ENCODE results near the gene NCL. TPM values are rescaled to one million over a fixed set of nuclear protein-coding genes. Genes with fewer than 3 reads are reported as not detected.
A peak's percentile ranks its signal among the peaks of the same experiment; 100 is the strongest.
"Not testable (repeated sequence)": the region's sequence is repeated elsewhere in the genome, so short reads cannot be mapped to it uniquely, and the experiment has no call there.

The NCL gene
- total RNA-seq, 1 experiment from 2014 or later: 1,328 TPM

DNA sequence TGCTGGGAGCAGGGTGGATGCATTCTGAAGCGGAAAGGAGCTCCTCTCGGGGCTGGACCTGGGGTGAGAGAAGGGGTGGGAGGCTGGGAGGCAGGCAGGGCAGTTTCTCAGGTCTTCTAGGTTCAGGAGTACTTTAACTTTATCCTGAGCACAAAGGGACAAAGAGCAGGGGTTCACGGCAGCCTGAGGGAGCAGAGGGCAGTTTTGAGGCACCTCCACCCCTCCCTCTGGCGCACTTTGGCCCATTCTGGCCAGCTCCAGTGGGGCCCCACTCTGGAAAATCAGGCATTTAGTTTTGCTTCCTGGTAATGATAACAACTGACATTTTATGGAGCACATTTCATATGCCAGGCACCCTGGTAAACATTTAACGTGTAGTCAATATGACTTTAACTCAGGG lies 54.5 kb downstream of the NCL start:
- Histone ChIP-seq H3K27ac (ENCODE audit: low read depth, low read length, poor library complexity, severe bottlenecking) (no peak overlapping the region), H3K27me3 (replicated peaks; ENCODE audit: insufficient read depth, low read depth, low read length, poor library complexity) (no peaks in the 10 kb centered on the region), H3K4me3 (ENCODE audit: low read depth, low read length, poor library complexity, severe bottlenecking) (no peak overlapping the region), H3K9me3 (ENCODE audit: low read depth, low read length, poor library complexity, severe bottlenecking) (peaks cover 9% of the 10 kb centered on the region), H3K36me3 (ENCODE audit: insufficient read depth, low read length, poor library complexity, severe bottlenecking) (no peaks in the 10 kb centered on the region), H3K4me1 (ENCODE audit: insufficient read depth, low read length, poor library complexity, severe bottlenecking) (no peaks in the 10 kb centered on the region)
- CTCF ChIA-PET: no interaction called here
- intact Hi-C loops (cut with micrococcal nuclease; ENCODE audit: unreplicated experiment): loop anchor here (5.0 kb wide), 3 partner anchors 112 to 307 kb away; no protein-coding TSS in a partner anchor
- BruUV-seq (replicated peaks): no TSS peak
- POLR2A ChIA-PET (ENCODE audit: low non-redundant PET): no interaction called here
- TF ChIP-seq EZH2 (IDR thresholded peaks at IDR 0.05; ENCODE audit: borderline replicate concordance, low read depth, low read length, poor library complexity, severe bottlenecking): no peak
- TF ChIP-seq, protein P1, sequence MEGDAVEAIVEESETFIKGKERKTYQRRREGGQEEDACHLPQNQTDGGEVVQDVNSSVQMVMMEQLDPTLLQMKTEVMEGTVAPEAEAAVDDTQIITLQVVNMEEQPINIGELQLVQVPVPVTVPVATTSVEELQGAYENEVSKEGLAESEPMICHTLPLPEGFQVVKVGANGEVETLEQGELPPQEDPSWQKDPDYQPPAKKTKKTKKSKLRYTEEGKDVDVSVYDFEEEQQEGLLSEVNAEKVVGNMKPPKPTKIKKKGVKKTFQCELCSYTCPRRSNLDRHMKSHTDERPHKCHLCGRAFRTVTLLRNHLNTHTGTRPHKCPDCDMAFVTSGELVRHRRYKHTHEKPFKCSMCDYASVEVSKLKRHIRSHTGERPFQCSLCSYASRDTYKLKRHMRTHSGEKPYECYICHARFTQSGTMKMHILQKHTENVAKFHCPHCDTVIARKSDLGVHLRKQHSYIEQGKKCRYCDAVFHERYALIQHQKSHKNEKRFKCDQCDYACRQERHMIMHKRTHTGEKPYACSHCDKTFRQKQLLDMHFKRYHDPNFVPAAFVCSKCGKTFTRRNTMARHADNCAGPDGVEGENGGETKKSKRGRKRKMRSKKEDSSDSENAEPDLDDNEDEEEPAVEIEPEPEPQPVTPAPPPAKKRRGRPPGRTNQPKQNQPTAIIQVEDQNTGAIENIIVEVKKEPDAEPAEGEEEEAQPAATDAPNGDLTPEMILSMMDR (conservative IDR thresholded peaks at IDR 0.05; ENCODE audit: low read depth, low read length): no peak
- DNase-seq (ENCODE audit: low spot score): no peak

DNA sequence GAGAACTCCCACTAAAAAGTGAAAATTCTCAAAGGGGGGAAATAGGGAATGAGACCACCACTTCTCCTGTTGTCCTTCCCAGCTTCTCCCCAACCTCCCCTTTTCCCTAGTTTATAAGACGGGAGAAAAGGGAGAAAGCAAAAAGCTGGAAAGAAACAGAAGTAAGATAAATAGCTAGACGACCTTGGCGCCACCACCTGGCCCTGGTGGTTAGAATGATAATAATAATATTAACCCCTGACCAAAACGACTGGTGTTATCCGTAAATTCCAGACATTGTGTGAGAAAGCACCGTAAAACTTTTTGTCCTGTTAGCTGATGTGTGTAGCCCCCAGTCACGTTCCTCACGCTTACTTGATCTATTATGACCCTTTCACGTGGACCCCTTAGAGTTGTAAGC lies 56.0 kb downstream of the NCL start:
- H3K27me3 ChIP-seq (replicated peaks; ENCODE audit: insufficient read depth, low read depth, low read length, poor library complexity); H3K4me1 ChIP-seq (ENCODE audit: insufficient read depth, low read length, poor library complexity, severe bottlenecking); H3K36me3 ChIP-seq (ENCODE audit: insufficient read depth, low read length, poor library complexity, severe bottlenecking); H3K9me3 ChIP-seq (ENCODE audit: low read depth, low read length, poor library complexity, severe bottlenecking); H3K27ac ChIP-seq (ENCODE audit: low read depth, low read length, poor library complexity, severe bottlenecking); CTCF ChIA-PET; BruUV-seq (replicated peaks); DNase-seq (ENCODE audit: low spot score); H3K4me3 ChIP-seq (ENCODE audit: low read depth, low read length, poor library complexity, severe bottlenecking); intact Hi-C loops (cut with micrococcal nuclease; ENCODE audit: unreplicated experiment); POLR2A ChIA-PET (ENCODE audit: low non-redundant PET): not testable (repeated sequence)

DNA sequence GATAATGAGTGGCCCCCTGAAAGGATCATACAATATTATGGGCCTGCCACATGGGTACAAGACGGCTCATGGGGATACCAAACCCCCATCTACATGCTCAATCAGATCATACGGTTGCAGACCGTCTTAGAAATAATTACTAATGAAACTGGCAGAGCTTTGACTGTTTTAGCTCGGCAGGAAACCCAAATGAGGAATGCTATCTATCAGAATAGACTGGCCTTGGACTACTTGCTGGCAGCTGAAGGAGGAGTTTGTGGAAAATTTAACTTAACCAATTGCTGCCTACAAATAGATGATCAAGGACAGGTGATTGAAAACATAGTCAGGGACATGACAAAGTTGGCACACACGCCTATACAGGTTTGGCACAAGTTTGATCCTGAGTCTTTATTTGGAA lies 56.6 kb downstream of the NCL start:
- H3K36me3 ChIP-seq (ENCODE audit: insufficient read depth, low read length, poor library complexity, severe bottlenecking); H3K27me3 ChIP-seq (replicated peaks; ENCODE audit: insufficient read depth, low read depth, low read length, poor library complexity); CTCF ChIA-PET; DNase-seq (ENCODE audit: low spot score); H3K4me3 ChIP-seq (ENCODE audit: low read depth, low read length, poor library complexity, severe bottlenecking); BruUV-seq (replicated peaks); POLR2A ChIA-PET (ENCODE audit: low non-redundant PET); H3K27ac ChIP-seq (ENCODE audit: low read depth, low read length, poor library complexity, severe bottlenecking); intact Hi-C loops (cut with micrococcal nuclease; ENCODE audit: unreplicated experiment); H3K9me3 ChIP-seq (ENCODE audit: low read depth, low read length, poor library complexity, severe bottlenecking); H3K4me1 ChIP-seq (ENCODE audit: insufficient read depth, low read length, poor library complexity, severe bottlenecking): not testable (repeated sequence)

DNA sequence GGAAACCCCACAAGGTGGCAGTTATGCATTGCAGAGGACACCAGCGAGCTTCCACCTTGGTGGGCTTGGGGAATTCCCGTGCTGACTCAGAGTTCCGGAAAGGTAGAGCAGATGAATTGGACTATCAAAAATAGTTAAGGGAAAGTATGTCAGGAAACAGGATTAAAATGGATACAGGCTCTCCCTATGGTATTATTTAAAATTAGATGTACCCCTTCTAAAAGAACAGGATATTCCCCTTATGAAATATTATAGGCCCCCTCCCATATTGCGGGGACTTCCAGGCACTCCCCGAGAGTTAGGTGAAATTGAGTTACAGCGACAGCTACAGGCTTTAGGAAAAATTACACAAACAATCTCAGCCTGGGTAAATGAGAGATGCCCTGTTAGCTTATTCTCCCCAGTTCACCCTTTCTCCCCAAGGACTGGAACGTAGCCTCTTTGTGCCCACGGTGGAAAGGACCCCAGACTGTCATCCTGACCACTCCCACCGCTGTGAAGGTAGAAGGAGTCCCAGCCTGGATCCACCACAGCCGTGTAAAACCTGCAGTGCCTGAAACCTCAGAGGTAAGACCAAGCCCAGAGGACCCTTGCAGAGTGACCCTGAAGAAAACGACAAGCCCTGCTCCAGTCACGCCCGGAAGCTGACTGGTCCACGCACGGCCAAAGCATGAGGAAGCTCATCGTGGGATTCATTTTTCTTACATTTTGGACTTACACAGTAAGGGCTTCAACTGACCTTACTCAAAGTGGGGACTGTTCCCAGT lies 58.5 kb downstream of the NCL start:
- intact Hi-C loops (cut with micrococcal nuclease; ENCODE audit: unreplicated experiment); H3K27ac ChIP-seq (ENCODE audit: low read depth, low read length, poor library complexity, severe bottlenecking); H3K4me1 ChIP-seq (ENCODE audit: insufficient read depth, low read length, poor library complexity, severe bottlenecking); BruUV-seq (replicated peaks); H3K27me3 ChIP-seq (replicated peaks; ENCODE audit: insufficient read depth, low read depth, low read length, poor library complexity); H3K36me3 ChIP-seq (ENCODE audit: insufficient read depth, low read length, poor library complexity, severe bottlenecking); DNase-seq (ENCODE audit: low spot score); H3K4me3 ChIP-seq (ENCODE audit: low read depth, low read length, poor library complexity, severe bottlenecking); POLR2A ChIA-PET (ENCODE audit: low non-redundant PET); H3K9me3 ChIP-seq (ENCODE audit: low read depth, low read length, poor library complexity, severe bottlenecking): not testable (repeated sequence)
- CTCF ChIA-PET: interaction anchor here (0.6 kb wide), 2 partner anchors 9 to 237 kb away, joined by 3 to 5 read pairs; no protein-coding TSS in a partner anchor
- TF ChIP-seq, protein P1 (conservative IDR thresholded peaks at IDR 0.05; ENCODE audit: low read depth, low read length): peak; percentile 48

DNA sequence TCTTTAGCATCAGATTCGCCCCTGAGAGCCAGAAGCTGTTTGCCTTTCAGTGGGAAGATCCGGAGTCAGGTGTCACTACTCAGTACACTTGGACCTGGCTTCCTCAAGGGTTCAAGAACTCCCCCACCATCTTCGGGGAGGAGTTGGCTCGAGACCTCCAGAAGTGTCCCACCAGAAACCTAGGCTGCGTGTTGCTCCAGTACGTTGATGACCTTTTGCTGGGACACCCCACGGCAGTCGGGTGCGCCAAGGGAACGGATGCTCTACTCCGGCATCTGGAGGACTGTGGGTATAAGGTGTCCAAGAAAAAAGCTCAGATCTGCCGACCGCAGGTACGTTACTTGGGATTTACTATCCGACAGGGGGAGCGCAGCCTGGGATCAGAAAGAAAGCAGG lies 60.1 kb downstream of the NCL start:
- BruUV-seq (replicated peaks); H3K4me1 ChIP-seq (ENCODE audit: insufficient read depth, low read length, poor library complexity, severe bottlenecking); intact Hi-C loops (cut with micrococcal nuclease; ENCODE audit: unreplicated experiment): not testable (repeated sequence)

More for the DNA sequence above, 60.1 kb downstream of the NCL start:
- H3K27me3 ChIP-seq (replicated peaks; ENCODE audit: insufficient read depth, low read depth, low read length, poor library complexity); H3K36me3 ChIP-seq (ENCODE audit: insufficient read depth, low read length, poor library complexity, severe bottlenecking); DNase-seq (ENCODE audit: low spot score); CTCF ChIA-PET; H3K27ac ChIP-seq (ENCODE audit: low read depth, low read length, poor library complexity, severe bottlenecking); H3K4me3 ChIP-seq (ENCODE audit: low read depth, low read length, poor library complexity, severe bottlenecking); POLR2A ChIA-PET (ENCODE audit: low non-redundant PET); H3K9me3 ChIP-seq (ENCODE audit: low read depth, low read length, poor library complexity, severe bottlenecking): not testable (repeated sequence)

Data from A673 (cell line).